SJSA1 (cell line): Measurements from ENCODE around the gene FOXS1. TPM values are rescaled to one million over a fixed set of nuclear protein-coding genes. Genes with fewer than 3 reads are reported as not detected.
A peak's percentile ranks its signal among the peaks of the same experiment; 100 is the strongest.
"Not testable (repeated sequence)": the region's sequence is repeated elsewhere in the genome, so short reads cannot be mapped to it uniquely, and the experiment has no call there.

Experiments used
- DNase-seq, 2 experiments: peaks; one replicate each; pipeline ENCODE4 v3.0.0-alpha.2; 2015 to 2020; ENCODE audit warnings: low spot score in 2 of 2, low read depth in 1 of 2
- H3K27ac ChIP-seq: fragments of 250-450 bp; sonication (Bioruptor Pico); 2 replicates; pipeline ENCODE4 v1.5.1; 2020; ENCODE audit warnings: mild to moderate bottlenecking, moderate library complexity
- H3K27me3 ChIP-seq: fragments of 250-450 bp; sonication (Bioruptor Pico); replicated peaks from 2 replicates; pipeline ENCODE4 v1.5.1; 2020; ENCODE audit warnings: mild to moderate bottlenecking, moderate library complexity
- H3K36me3 ChIP-seq: fragments of 250-450 bp; sonication (Bioruptor Pico); 2 replicates; pipeline ENCODE4 v1.5.1; 2020; ENCODE audit warnings: mild to moderate bottlenecking
- H3K4me1 ChIP-seq: fragments of 250-450 bp; sonication (Bioruptor Pico); replicated peaks from 2 replicates; pipeline ENCODE4 v1.6.1; 2021; ENCODE audit warnings: mild to moderate bottlenecking
- H3K4me3 ChIP-seq: fragments of 250-450 bp; sonication (Bioruptor Pico); 2 replicates; pipeline ENCODE4 v1.5.1; 2020; ENCODE audit warnings: mild to moderate bottlenecking
- H3K9me3 ChIP-seq: fragments of 250-450 bp; sonication (Bioruptor Pico); replicated peaks from 2 replicates; pipeline ENCODE4 v1.5.1; 2020; ENCODE audit warnings: mild to moderate bottlenecking
- total RNA-seq: library from RNA; depleted of rRNA; stranded (reverse); fragments of >200 nt; shearing (Covaris generic); gene quantifications from 2 replicates; pipeline ENCODE4 v1.2.3, GENCODE V29; 2014

Gene FOXS1
- total RNA-seq, 1 experiment from 2014 or later: 1.5 TPM

DNA sequence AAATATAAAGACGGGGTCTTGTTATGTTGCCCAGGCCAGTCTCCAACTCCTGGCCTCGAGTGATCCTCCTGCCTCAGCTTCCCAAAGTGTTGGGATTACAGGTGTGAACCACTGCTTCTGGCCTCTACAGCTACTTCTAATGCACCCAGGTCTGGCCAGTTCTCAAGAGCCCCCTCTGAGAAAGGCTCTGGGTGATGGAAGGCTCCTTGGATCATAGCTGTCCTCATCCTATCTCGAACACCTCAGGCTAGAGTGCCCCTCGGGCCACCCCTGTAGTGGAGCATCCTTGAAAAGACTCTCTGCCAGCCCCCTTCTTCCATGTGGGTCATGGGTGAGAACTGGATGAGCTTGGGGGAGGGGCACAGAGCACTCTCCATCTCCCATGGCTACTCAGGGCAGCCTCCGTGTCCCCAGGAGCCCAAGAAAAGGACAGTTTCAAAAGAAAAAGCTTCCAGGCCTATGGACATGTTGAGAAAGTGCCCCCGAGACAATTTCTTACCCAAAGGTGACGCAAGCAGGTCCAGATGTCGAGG, 27.0 kb downstream of the FOXS1 start:
- no peak overlapping the region for H3K4me3 ChIP-seq
- DNase-seq: no peak
- no peaks in the 10 kb centered on the region for H3K9me3 ChIP-seq
- H3K4me1 ChIP-seq: peaks cover 14% of the 10 kb centered on the region
- H3K27ac ChIP-seq: no peak overlapping the region
- H3K36me3 ChIP-seq: no peaks in the 10 kb centered on the region
- no peaks in the 10 kb centered on the region for H3K27me3 ChIP-seq

DNA sequence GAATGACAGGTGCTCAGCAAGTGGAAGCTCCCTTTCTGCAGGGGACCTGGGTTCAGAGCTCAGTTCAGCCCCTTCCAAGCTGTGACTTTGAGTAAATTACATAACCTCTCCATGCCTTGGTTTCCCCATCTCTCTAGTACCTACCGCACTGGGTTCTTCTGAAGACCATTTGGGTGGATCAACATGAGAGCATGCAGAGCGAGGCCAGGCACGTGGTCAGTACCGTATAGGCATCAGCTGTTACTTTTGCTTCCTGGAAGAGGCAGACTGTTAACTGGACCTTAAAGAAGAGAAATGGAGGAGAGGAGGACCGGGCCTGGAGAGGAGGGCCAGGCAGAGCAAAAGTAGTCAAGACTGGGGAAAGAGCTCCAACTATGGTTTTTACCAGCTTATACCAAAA, 27.9 kb downstream of the FOXS1 start:
- no peak for DNase-seq
- H3K9me3 ChIP-seq: no peaks in the 10 kb centered on the region
- no peak overlapping the region for H3K4me3 ChIP-seq
- H3K36me3 ChIP-seq: no peaks in the 10 kb centered on the region
- peaks cover 11% of the 10 kb centered on the region for H3K4me1 ChIP-seq
- H3K27me3 ChIP-seq: no peaks in the 10 kb centered on the region
- H3K27ac ChIP-seq: no peak overlapping the region

- peaks cover 6% of the 10 kb centered on the region for H3K36me3 ChIP-seq
These were observed 29.2 kb downstream of the FOXS1 start for GRCh38 chr20:31816221-31816620.

GRCh38 chr20:31815408-31816188, 29.8 kb downstream of the FOXS1 start:
- H3K27ac ChIP-seq: no peak overlapping the region
- H3K36me3 ChIP-seq: peaks cover 10% of the 10 kb centered on the region
- H3K27me3 ChIP-seq: no peaks in the 10 kb centered on the region
- DNase-seq: no peak
- no peaks in the 10 kb centered on the region for H3K9me3 ChIP-seq
- H3K4me3 ChIP-seq: no peak overlapping the region
- peaks cover 25% of the 10 kb centered on the region for H3K4me1 ChIP-seq

More at GRCh38 chr20:31816221-31816620, 29.2 kb downstream of the FOXS1 start:
- peaks cover 19% of the 10 kb centered on the region for H3K4me1 ChIP-seq
- no peak overlapping the region for H3K4me3 ChIP-seq
- no peak overlapping the region for H3K27ac ChIP-seq
- no peaks in the 10 kb centered on the region for H3K9me3 ChIP-seq
- no peaks in the 10 kb centered on the region for H3K27me3 ChIP-seq
- DNase-seq: no peak

DNA sequence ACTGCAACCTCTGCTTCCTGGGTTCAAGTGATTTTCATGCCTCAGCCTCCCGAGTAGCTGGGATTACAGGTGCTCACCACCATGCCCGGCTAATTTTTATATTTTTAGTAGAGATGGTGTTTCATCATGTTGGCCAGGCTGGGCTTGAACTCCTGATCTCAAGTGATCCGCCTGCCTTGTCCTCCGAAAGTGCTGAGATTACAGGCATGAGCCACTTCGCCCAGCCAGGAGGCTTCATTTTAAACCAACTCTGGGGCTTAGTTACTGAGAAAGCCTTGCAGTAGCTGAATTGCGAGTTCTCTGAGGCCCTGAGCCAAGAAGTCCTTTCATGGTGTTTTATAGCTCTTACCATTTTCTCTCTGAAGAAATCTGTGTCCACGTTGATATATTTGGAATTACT, 31.3 kb downstream of the FOXS1 start:
- H3K27ac ChIP-seq, H3K9me3 ChIP-seq, H3K36me3 ChIP-seq, H3K27me3 ChIP-seq, H3K4me3 ChIP-seq, DNase-seq: not testable (repeated sequence)
- H3K4me1 ChIP-seq: peaks cover 35% of the 10 kb centered on the region

DNA sequence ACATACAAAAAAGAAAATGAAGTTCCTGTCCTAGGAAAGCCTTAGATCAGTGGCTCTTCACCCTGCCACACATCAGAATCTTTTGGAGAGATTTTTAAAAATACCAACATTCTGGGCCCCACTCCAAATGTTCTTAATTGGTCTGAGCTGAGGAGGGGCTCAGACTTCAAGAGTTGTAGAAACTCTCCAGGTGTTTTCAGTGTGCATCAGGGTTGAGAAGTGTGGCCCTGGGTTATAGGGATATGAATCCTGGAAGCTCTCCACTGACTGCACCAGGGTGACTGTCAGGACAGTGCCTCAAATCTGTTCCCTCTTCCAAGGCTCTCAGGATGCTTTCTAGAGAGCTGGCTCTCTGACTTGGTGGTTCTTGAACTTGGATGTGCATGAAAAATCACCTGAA, 31.8 kb downstream of the FOXS1 start:
- no peaks in the 10 kb centered on the region for H3K27me3 ChIP-seq
- DNase-seq: no peak
- H3K9me3 ChIP-seq: no peaks in the 10 kb centered on the region
- no peak overlapping the region for H3K27ac ChIP-seq
- peaks cover 12% of the 10 kb centered on the region for H3K36me3 ChIP-seq
- H3K4me1 ChIP-seq: peaks cover 35% of the 10 kb centered on the region
- H3K4me3 ChIP-seq: no peak overlapping the region

DNA sequence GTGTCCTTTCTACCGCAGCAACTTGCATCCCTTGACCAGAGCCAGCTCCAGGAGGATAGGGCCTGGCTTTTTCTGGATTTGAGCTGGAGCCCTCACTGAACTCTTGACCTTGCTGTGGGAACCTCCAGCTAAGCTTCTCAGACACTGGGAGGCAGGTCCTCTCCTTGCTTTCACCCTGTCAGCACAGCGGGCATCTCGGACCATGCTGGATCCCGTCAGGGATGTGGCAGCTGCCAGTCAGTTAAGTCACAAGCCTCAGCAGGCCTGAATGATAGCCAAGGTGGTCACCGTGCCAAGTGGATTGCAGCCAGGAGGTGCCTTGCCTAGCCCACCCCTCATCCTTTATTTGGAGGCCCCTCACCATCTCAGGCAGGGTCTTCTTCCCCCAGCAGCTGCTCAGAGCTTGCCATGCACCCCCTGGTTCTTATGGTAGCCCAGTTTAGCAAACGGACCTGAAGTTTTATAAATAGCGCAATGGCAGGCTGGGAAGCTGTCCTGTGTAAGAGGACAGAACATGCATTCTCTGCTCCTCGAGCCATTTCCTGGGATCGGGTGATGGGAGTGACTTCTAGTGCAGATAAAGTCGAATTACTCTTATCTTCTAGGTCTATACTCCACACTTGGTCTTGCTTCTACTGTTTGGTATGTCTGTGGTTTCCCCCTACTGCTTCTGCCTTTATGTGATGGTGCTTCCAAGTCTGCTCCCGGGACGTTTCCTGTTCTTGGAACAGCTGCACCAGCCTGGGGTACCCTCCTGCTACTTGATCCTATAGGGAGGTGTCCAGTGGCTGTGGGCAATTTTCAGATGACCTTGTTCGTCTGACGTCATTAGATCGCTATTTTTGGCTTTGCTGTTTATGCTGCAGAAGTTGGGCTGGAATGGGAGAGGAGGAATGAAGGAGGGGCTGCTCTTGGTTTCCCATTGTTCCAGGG, 33.3 kb downstream of the FOXS1 start:
- H3K4me3 ChIP-seq: no peak overlapping the region
- H3K9me3 ChIP-seq: no peaks in the 10 kb centered on the region
- peaks cover 14% of the 10 kb centered on the region for H3K36me3 ChIP-seq
- peaks cover 35% of the 10 kb centered on the region for H3K4me1 ChIP-seq
- peak; percentile 65 to 74 for DNase-seq
- H3K27ac ChIP-seq: no peak overlapping the region
- H3K27me3 ChIP-seq: no peaks in the 10 kb centered on the region

DNA sequence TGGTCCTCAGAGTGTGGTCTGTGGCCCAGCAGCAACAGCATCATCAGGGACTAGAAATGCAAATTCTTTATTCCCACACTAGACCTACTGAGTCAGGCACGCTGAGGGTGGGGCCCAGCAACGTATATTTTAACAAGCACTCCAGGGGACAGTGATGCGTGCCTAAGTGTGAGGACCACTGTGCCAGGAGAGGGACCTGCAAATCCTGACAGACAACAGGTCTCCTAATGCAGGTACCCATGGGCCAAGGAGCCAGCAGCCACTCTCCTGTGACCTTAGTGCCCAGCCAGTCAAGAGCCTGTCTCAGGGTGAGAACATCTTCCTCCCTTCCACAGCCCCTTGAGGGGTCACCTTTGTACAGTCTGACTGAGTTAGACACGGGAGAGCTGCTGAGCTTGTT, 34.2 kb downstream of the FOXS1 start:
- Histone ChIP-seq H3K4me3 (no peak overlapping the region), H3K27me3 (no peaks in the 10 kb centered on the region), H3K36me3 (peaks cover 22% of the 10 kb centered on the region), H3K9me3 (no peaks in the 10 kb centered on the region), H3K4me1 (peaks cover 35% of the 10 kb centered on the region), H3K27ac (no peak overlapping the region)
- DNase-seq: no peak

DNA sequence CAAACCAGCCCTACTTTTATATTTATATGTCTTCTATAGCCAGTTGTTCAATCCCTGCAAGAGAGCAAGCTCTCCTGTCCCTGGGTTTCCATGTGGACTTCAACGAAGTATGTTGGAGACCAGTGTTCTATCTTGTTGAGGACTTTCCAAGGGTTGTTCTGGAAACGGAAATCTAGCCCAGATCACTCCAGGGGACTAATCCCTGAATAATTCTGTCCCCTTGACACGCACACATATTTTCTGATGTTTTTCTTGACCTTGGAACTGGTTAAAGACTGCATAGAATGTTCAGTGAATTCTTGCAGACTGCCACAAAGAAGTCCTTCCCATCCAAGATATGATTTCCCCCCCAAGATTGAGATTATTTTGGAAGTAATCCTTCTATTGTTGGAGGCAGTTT, 35.7 kb downstream of the FOXS1 start:
- peaks cover 35% of the 10 kb centered on the region for H3K4me1 ChIP-seq
- no peak overlapping the region for H3K4me3 ChIP-seq
- no peaks in the 10 kb centered on the region for H3K9me3 ChIP-seq
- peak overlapping the region; percentile 23 for H3K27ac ChIP-seq
- DNase-seq: no peak
- H3K36me3 ChIP-seq: peaks cover 36% of the 10 kb centered on the region
- no peaks in the 10 kb centered on the region for H3K27me3 ChIP-seq

DNA sequence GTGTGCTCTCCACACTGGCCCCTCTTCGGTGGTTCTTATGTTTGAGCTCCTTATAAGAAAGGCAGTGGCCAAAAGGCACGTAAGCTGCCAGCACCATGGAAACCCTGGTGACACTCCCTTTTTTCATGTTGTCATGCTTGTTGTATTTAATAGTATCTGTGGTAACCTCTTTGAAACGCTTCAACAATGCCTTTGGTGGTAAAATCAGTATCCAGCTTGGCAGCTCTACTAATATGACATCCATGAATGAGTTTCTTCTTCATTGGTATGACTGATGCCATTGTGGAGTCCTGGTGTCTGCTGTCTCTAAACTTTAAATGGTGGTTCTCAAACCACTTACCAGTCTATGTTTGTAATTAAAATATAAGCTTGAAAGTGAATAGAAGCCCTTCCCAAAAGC, 36.9 kb downstream of the FOXS1 start:
- H3K9me3 ChIP-seq: no peaks in the 10 kb centered on the region
- no peak overlapping the region for H3K27ac ChIP-seq
- H3K36me3 ChIP-seq: peaks cover 45% of the 10 kb centered on the region
- H3K27me3 ChIP-seq: no peaks in the 10 kb centered on the region
- H3K4me1 ChIP-seq: peaks cover 35% of the 10 kb centered on the region
- no peak for DNase-seq
- H3K4me3 ChIP-seq: no peak overlapping the region

- no peaks in the 10 kb centered on the region for H3K27me3 ChIP-seq
- DNase-seq: no peak
- H3K27ac ChIP-seq: no peak overlapping the region
- H3K36me3 ChIP-seq: peaks cover 61% of the 10 kb centered on the region
- H3K4me1 ChIP-seq: peaks cover 21% of the 10 kb centered on the region
- no peaks in the 10 kb centered on the region for H3K9me3 ChIP-seq
- H3K4me3 ChIP-seq: no peak overlapping the region
These were observed 38.6 kb downstream of the FOXS1 start for GRCh38 chr20:31806564-31807355.

GRCh38 chr20:31803552-31804291, 41.7 kb downstream of the FOXS1 start:
- Histone ChIP-seq H3K36me3 (peaks cover 81% of the 10 kb centered on the region), H3K27ac (no peak overlapping the region), H3K4me3 (no peak overlapping the region), H3K9me3 (no peaks in the 10 kb centered on the region), H3K4me1 (no peaks in the 10 kb centered on the region), H3K27me3 (no peaks in the 10 kb centered on the region)
- DNase-seq: no peak

GRCh38 chr20:31801508-31801907, 43.9 kb downstream of the FOXS1 start:
- H3K27me3 ChIP-seq: no peaks in the 10 kb centered on the region
- H3K4me3 ChIP-seq: no peak overlapping the region
- H3K27ac ChIP-seq: no peak overlapping the region
- peaks cover 95% of the 10 kb centered on the region for H3K36me3 ChIP-seq
- no peaks in the 10 kb centered on the region for H3K4me1 ChIP-seq
- no peaks in the 10 kb centered on the region for H3K9me3 ChIP-seq
- DNase-seq: no peak
